Measurements from ENCODE around the gene TUBB6.

The TUBB6 gene

GRCh38 chr18:12307701-12308385 lies at the start of gene TUBB6:
Gene TUBB6, plus strand, starts transcription at chr18:12308241. Its CDS starts 52 bp downstream, at chr18:12308293.
- Mint-ChIP-seq H3K27me3 (peaks cover 65% of the 10 kb centered on the region), H3K36me3 (ENCODE audit: low read depth) (peaks cover 4% of the 10 kb centered on the region), H3K4me3 (peak within 1 kb of the TSS; percentile 72), H3K4me1 (ENCODE audit: low read depth) (peaks cover 16% of the 10 kb centered on the region), H3K27ac (no peak within 1 kb of the TSS), H3K9me3 (peaks cover 12% of the 10 kb centered on the region)
- peak; percentile 52 for DNase-seq

DNA sequence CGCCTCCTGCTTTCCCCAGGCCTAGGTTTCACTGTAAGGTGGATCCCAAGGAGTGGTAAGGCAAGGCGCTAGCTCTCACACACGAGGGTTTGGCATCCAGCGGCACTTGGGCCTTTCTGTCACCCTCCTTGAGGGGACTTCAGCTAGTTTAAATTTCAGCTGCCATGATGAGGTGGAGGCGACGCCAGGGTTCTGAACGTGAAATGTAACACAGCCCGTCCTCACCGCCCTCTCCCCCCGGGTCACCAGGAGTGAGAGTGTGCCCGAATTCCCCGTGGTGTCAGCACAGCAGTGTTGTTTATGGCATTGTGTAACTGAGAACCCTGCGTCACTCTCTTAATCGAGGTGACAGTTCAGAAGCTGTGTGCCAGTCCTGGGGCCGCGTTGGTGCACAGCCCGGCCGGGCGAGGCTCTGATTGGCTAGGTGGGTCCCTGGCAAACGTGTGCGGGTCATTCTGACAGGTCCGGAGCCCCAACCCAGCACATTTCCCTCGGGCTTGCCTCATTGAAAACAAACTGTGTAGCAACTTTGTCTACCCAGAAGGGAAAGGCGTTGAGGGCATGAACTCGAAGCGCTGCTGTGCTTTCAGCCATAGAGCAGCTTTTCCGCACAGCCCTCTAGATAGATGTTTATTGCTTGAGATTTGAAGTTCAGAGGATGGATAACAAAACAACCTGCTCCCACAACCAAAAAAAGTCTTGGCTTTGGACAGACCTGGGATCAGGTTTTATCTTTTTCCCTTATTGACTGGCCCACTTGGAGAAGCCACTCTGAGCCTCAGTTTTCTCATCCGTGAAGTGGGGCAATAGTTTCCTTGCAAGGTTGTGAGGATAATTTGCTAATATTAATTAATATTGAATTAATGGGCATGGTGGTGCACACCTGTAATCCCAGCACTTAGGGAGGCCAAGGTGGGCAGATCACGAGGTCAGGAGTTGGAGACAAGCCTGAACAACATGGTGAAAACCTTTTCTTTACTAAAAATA lies 49.0 kb upstream of the TUBB6 start:
- Mint-ChIP-seq H3K4me3 (no peak overlapping the region), H3K27ac (no peak overlapping the region), H3K36me3 (ENCODE audit: low read depth) (no peaks in the 10 kb centered on the region), H3K27me3 (peaks cover 36% of the 10 kb centered on the region), H3K4me1 (ENCODE audit: low read depth) (no peaks in the 10 kb centered on the region), H3K9me3 (no peaks in the 10 kb centered on the region)
- DNase-seq: no peak

- no peaks in the 10 kb centered on the region for H3K36me3 Mint-ChIP-seq (ENCODE audit: low read depth)
- no peak overlapping the region for H3K4me3 Mint-ChIP-seq
- DNase-seq: no peak
- H3K9me3 Mint-ChIP-seq: no peaks in the 10 kb centered on the region
- no peak overlapping the region for H3K27ac Mint-ChIP-seq
- H3K27me3 Mint-ChIP-seq: peaks cover 21% of the 10 kb centered on the region
- H3K4me1 Mint-ChIP-seq (ENCODE audit: low read depth): no peaks in the 10 kb centered on the region
These were observed 45.3 kb upstream of the TUBB6 start for GRCh38 chr18:12262748-12263147.

- Mint-ChIP-seq H3K27ac (no peak overlapping the region), H3K4me3 (no peak overlapping the region), H3K4me1 (ENCODE audit: low read depth) (no peaks in the 10 kb centered on the region), H3K36me3 (ENCODE audit: low read depth) (no peaks in the 10 kb centered on the region), H3K27me3 (peaks cover 21% of the 10 kb centered on the region), H3K9me3 (no peaks in the 10 kb centered on the region)
- no peak for DNase-seq
These were observed 43.2 kb upstream of the TUBB6 start for GRCh38 chr18:12264864-12265263.

- Mint-ChIP-seq H3K36me3 (ENCODE audit: low read depth) (no peaks in the 10 kb centered on the region), H3K9me3 (no peaks in the 10 kb centered on the region), H3K4me1 (ENCODE audit: low read depth) (no peaks in the 10 kb centered on the region), H3K27ac (no peak overlapping the region), H3K27me3 (peaks cover 28% of the 10 kb centered on the region), H3K4me3 (peak overlapping the region; percentile 50)
- peak; percentile 66 for DNase-seq
These were observed 36.4 kb upstream of the TUBB6 start for GRCh38 chr18:12271376-12272235.

DNA sequence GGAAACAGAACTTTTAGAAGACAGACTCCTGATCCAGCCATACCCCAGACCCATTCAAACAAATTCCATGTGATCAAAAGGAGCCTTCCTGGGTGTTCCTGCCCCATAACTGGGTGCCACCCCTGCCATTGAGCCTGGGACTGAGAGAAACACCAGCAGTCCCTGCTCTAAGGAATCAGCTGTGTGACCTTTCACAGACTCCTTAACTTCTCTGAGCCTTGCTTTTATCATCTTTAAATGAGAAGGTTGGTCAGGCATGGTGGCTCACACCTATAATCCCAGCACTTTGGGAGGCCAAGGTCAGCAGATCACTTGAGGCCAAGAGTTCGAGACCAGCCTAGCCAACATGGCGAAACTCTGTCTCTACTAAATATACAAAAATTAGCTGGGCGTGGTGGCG lies 33.2 kb upstream of the TUBB6 start:
- Mint-ChIP-seq H3K27me3 (peaks cover 34% of the 10 kb centered on the region), H3K27ac (no peak overlapping the region), H3K4me1 (ENCODE audit: low read depth) (no peaks in the 10 kb centered on the region), H3K36me3 (ENCODE audit: low read depth) (no peaks in the 10 kb centered on the region), H3K9me3 (no peaks in the 10 kb centered on the region), H3K4me3 (no peak overlapping the region)
- DNase-seq: no peak

DNA sequence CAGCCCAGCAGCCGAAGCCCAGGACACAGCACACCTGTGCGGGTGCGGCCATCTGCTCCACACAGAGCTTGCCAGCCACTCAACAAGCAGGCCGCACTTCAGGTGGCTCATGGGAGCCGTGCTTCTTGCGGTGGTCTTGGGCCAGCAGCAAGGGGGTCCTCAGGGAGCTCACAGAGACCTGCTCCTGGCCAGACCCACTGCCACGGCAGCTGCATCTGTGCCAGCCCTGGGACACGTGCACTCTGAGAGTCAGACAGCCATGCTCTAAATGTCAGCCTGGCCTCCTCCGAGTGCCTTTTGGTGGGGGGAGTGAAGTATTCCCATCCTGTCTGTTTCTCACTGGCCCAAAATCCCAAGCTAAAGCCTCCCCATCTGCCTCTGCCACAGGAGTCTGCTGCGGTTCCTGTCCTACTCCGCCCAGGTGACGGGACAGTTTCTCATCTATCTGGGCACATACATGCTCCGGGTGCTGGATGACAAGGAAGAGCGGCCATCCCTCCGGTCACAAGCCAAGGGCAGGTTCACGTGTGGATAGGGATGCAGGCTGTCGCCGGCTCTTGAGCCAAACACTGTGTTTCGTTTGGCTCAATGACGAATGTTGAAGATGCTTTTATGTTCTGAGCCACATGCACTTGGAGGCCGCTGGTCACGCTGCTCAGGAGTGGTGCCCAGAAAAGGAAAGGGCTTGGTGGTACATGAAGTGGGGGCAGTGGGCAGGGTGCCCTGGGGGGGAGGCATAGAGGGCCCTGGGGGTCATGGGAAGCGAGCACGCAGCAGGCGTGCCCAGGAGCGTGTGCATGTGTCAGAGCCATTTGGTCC lies 31.1 kb upstream of the TUBB6 start:
- no peaks in the 10 kb centered on the region for H3K36me3 Mint-ChIP-seq (ENCODE audit: low read depth)
- no peaks in the 10 kb centered on the region for H3K4me1 Mint-ChIP-seq (ENCODE audit: low read depth)
- H3K27me3 Mint-ChIP-seq: peaks cover 32% of the 10 kb centered on the region
- no peak overlapping the region for H3K4me3 Mint-ChIP-seq
- no peak overlapping the region for H3K27ac Mint-ChIP-seq
- DNase-seq: no peak
- H3K9me3 Mint-ChIP-seq: no peaks in the 10 kb centered on the region

GRCh38 chr18:12278215-12278671 lies 29.8 kb upstream of the TUBB6 start:
- peaks cover 30% of the 10 kb centered on the region for H3K27me3 Mint-ChIP-seq
- no peaks in the 10 kb centered on the region for H3K4me1 Mint-ChIP-seq (ENCODE audit: low read depth)
- H3K36me3 Mint-ChIP-seq (ENCODE audit: low read depth): no peaks in the 10 kb centered on the region
- no peak overlapping the region for H3K4me3 Mint-ChIP-seq
- no peak overlapping the region for H3K27ac Mint-ChIP-seq
- H3K9me3 Mint-ChIP-seq: no peaks in the 10 kb centered on the region
- DNase-seq: no peak

DNA sequence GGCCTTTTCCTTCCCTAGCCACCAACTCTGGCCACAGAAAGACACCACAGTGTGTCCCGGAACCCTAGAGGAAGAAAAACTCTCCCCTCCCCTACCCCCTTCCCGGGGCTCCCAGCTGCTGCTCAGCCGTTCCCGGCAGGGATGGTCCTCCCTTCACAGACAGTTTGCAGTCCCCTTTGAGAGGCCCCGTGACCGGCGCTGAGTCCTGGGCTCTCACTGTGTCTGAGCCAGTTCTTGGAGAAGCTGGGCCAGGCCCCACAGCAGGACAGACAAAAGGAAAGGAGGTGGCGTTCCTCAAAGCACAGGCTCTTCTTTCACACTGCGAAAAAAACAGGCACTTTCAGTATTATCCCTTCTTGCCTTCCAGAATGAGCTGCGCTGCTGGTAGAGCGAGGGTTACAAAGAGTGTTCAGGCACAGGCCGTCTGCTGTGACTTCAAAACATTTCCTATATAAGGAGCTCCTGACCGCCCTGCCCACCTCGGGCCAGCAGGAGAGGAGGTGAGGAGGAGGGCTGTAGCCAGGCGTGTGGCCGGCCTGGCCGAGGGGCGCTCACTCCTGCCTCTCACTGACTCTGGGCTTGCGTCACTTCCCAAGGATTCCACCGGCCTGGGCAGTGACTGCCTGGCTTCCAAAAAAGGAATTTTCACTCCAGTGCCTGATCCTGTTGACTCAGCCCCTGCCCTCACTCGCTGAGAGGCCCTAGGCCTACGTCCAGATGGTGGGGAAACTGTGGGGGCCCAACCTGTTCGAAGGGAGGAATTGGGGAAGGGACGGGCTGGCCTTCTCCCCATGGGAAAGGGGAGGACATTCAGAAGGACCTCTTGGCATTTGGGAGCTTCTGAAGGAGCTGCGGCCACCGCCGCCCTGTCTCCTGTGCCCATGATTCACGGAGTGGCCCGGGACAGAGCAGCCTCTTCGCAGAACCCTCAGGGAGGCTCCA lies 29.0 kb upstream of the TUBB6 start:
- Mint-ChIP-seq H3K36me3 (ENCODE audit: low read depth) (no peaks in the 10 kb centered on the region), H3K27me3 (peaks cover 26% of the 10 kb centered on the region), H3K9me3 (no peaks in the 10 kb centered on the region), H3K4me1 (ENCODE audit: low read depth) (no peaks in the 10 kb centered on the region), H3K27ac (no peak overlapping the region), H3K4me3 (no peak overlapping the region)
- DNase-seq: no peak

- Mint-ChIP-seq H3K27me3 (peaks cover 29% of the 10 kb centered on the region), H3K4me3 (no peak overlapping the region), H3K27ac (no peak overlapping the region), H3K4me1 (ENCODE audit: low read depth) (no peaks in the 10 kb centered on the region), H3K9me3 (no peaks in the 10 kb centered on the region), H3K36me3 (ENCODE audit: low read depth) (no peaks in the 10 kb centered on the region)
- DNase-seq: no peak
These were observed 28.1 kb upstream of the TUBB6 start for GRCh38 chr18:12279781-12280531.

GRCh38 chr18:12281861-12282260 lies 26.2 kb upstream of the TUBB6 start:
- Mint-ChIP-seq H3K4me1 (ENCODE audit: low read depth) (no peaks in the 10 kb centered on the region), H3K27ac (no peak overlapping the region)

GRCh38 chr18:12282442-12283039 lies 25.5 kb upstream of the TUBB6 start:
- H3K27ac Mint-ChIP-seq: no peak overlapping the region
- H3K4me3 Mint-ChIP-seq: no peak overlapping the region
- H3K9me3 Mint-ChIP-seq: no peaks in the 10 kb centered on the region
- DNase-seq: no peak
- no peaks in the 10 kb centered on the region for H3K4me1 Mint-ChIP-seq (ENCODE audit: low read depth)
- peaks cover 31% of the 10 kb centered on the region for H3K27me3 Mint-ChIP-seq
- no peaks in the 10 kb centered on the region for H3K36me3 Mint-ChIP-seq (ENCODE audit: low read depth)

More at GRCh38 chr18:12281861-12282260, 26.2 kb upstream of the TUBB6 start:
- DNase-seq: no peak
- Mint-ChIP-seq H3K4me3 (no peak overlapping the region), H3K27me3 (peaks cover 30% of the 10 kb centered on the region), H3K9me3 (no peaks in the 10 kb centered on the region), H3K36me3 (ENCODE audit: low read depth) (no peaks in the 10 kb centered on the region)

Data from activated T-cell treated with anti-CD3 and anti-CD28 coated beads, Interleukin-2, amount 50 U/mL, for 24 hours (primary cell).